GM18868 (cell line): ENCODE measurements around the gene LPCAT2.

Experiments
- ATAC-seq: cut with Tn5 transposase; IDR thresholded peaks from one replicate; pipeline ENCODE4 v1.9.1; 2021; ENCODE audit warnings: mild to moderate bottlenecking, moderate library complexity; ENCODE audit not compliant: unreplicated experiment

LPCAT2 gene, protein sequence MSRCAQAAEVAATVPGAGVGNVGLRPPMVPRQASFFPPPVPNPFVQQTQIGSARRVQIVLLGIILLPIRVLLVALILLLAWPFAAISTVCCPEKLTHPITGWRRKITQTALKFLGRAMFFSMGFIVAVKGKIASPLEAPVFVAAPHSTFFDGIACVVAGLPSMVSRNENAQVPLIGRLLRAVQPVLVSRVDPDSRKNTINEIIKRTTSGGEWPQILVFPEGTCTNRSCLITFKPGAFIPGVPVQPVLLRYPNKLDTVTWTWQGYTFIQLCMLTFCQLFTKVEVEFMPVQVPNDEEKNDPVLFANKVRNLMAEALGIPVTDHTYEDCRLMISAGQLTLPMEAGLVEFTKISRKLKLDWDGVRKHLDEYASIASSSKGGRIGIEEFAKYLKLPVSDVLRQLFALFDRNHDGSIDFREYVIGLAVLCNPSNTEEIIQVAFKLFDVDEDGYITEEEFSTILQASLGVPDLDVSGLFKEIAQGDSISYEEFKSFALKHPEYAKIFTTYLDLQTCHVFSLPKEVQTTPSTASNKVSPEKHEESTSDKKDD

GRCh38 chr16:55508941-55509931 is at the start of gene LPCAT2:
LPCAT2 (plus strand) TSS chr16:55509072; CDS start chr16:55509182, 110 bp downstream.
- no peak for ATAC-seq

DNA sequence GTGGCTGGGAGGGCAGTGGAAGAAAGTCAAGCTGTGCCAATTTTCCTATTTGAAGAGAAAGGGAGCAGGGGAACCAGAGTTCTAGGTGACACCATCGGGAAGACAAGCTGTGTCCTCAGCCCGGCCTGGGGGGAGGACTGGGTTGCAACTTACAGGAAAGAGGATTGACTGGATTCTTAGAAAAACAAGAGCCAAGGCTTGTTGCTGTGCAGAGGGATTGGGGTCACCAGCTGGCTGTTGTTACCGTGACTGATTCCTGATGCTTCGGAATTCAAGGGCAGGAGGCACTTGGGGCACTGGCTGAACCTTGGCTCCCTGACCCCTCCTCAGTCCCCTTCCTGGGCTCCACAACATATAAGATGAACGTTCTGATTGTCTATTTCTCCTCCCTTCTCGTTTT is 46.6 kb upstream of the LPCAT2 start:
- no peak for ATAC-seq

GRCh38 chr16:55464375-55464774 is 44.5 kb upstream of the LPCAT2 start:
- ATAC-seq, result no peak

- ATAC-seq, result peak; percentile 96
These were observed 43.6 kb upstream of the LPCAT2 start for GRCh38 chr16:55465077-55465896.

GRCh38 chr16:55466209-55466608 is 42.7 kb upstream of the LPCAT2 start:
- no peak for ATAC-seq

- no peak for ATAC-seq
These were observed 41.0 kb upstream of the LPCAT2 start for GRCh38 chr16:55467898-55468297.

GRCh38 chr16:55468352-55468990 is 40.4 kb upstream of the LPCAT2 start:
- no peak for ATAC-seq

- no peak for ATAC-seq
These were observed 38.9 kb upstream of the LPCAT2 start for GRCh38 chr16:55469821-55470532.

- no peak for ATAC-seq
These were observed 38.1 kb upstream of the LPCAT2 start for GRCh38 chr16:55470533-55471371.

DNA sequence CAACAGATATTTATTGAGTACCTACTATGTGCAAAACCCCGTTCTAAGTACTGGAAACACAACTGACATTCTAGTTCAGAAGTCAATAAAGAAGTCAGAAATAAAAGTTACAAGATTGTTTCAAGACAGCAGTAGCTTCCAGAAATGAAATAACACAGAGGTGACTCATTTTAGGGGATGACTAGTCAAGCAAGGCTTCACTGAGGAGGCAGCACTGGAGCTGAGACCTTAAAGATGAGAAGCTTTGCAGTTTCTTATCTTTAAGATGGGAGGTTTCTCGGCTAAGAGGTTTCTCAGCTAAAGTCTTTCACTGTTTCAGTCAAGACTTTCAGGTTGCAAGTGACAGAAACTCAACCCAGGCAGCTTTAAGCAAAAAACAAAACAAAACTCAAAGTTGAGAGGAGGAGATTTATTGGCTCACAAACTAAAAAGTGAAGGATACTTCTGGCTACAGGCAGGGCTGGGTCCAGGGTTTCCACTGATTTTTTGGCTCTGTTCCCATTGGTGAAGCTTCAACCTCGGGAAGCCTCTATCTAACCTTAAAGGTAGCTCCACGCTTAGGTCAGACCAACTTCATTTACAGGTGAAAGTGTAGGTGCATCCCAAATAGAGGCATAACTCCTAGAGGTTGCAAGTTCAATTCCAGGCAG is 37.3 kb upstream of the LPCAT2 start:
- peak; percentile 85 for ATAC-seq

GRCh38 chr16:55473587-55473986 is 35.3 kb upstream of the LPCAT2 start:
- ATAC-seq, result no peak

DNA sequence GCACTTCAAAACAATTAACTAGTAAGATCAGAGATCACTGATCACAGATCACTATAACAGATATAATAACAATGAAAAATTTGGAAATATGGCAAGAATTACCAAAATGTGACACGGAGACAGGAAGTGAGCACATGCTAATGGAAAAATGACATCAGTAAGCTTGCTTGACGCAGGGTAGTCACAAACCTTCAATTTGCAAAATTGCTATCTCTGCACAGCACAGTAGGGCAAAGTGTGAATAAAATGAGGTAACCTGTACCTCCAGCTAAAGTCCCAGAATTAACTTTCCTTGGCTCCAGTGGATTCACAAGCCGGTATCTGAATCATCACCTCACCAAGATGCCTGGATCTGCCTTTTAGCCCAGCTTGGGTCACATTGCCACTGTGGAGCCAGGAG is 34.1 kb upstream of the LPCAT2 start:
- no peak for ATAC-seq

DNA sequence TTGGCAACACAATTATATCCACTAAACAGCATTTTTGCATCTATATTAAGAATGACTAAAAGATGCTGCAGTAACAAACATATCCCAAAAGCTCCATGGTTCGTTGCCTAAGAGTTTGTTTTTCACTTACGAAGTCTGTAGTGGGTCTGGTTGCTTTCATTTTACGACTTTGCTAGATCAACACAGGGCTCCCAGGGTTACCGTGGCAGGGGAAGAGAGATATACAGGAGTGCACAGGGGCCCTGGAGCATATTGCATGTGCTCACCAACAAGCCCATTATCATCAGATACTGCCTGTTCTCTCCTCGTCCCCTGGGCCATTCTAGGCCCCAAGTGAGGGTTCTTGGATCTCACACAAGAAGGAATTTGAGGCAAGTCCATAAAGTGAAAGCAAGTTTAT is 33.0 kb upstream of the LPCAT2 start:
- no peak for ATAC-seq

DNA sequence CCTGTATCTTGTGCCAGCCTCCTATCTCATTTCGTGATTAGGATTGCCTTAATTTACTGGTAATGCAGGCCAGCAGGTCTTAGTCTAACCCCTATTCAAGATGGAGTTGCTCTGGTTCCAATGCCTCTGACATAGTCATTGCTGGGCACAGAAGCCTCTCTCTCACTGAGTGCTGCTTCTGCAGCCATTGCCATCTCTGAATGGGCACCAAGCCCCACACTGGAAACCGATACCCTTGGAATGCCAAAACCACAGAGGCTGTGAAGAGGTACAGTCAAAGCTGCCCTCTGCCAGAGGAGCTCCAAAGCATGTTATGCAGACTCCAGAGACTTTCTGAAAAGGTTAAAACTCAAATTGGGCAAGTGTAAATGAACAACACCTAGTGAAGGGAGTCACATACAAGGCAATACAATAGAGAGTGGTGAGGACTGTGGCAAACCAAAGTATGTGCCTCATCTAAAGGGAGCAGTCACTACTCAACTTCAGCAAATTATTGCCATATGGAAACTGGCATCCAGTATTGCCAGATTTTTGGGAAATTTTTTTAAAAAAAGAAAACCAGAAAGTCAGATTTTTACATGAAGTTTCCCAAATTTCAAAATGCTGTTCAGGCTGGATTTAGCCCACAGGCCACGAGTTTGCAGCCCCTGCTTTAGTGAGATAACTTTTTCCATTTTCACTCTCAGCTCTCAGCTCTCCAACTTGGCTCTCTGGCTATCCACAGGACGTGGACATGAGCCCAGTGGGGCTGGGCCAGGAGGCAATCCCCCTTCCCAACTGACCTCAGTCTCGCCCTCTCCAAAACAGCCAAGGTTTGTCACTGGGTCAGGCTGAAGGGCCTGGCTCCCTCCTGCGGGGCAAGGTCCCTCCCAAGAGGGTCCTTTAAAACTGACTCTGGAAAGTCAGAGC is 32.0 kb upstream of the LPCAT2 start:
- ATAC-seq, result no peak

GRCh38 chr16:55477736-55478135 is 31.1 kb upstream of the LPCAT2 start:
- no peak for ATAC-seq

DNA sequence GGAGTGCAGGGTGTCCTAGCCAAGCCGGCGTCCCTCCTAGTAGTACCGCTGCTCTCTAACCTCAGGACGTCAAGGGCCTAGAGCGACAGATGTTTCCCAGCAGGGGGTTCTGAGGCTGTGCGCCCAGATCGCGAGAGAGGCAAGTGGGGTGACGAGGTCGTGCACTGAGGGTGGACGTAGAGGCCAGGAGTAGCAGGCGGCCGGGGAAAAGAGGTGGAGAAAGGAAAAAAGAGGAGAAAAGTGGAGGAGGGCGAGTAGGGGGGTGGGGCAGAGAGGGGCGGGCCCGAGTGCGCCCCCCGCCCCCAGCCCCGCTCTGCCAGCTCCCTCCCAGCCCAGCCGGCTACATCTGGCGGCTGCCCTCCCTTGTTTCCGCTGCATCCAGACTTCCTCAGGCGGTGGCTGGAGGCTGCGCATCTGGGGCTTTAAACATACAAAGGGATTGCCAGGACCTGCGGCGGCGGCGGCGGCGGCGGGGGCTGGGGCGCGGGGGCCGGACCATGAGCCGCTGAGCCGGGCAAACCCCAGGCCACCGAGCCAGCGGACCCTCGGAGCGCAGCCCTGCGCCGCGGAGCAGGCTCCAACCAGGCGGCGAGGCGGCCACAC is 29.9 kb upstream of the LPCAT2 start, which contains the start of gene MMP2:
Gene MMP2, plus strand, starts transcription at position 372 of the 603 bp plus-strand sequence. CDS start 282 bp downstream, outside the sequence.
- ATAC-seq, result no peak
